ENCODE data around the gene CERS1.

CERS1 gene

DNA sequence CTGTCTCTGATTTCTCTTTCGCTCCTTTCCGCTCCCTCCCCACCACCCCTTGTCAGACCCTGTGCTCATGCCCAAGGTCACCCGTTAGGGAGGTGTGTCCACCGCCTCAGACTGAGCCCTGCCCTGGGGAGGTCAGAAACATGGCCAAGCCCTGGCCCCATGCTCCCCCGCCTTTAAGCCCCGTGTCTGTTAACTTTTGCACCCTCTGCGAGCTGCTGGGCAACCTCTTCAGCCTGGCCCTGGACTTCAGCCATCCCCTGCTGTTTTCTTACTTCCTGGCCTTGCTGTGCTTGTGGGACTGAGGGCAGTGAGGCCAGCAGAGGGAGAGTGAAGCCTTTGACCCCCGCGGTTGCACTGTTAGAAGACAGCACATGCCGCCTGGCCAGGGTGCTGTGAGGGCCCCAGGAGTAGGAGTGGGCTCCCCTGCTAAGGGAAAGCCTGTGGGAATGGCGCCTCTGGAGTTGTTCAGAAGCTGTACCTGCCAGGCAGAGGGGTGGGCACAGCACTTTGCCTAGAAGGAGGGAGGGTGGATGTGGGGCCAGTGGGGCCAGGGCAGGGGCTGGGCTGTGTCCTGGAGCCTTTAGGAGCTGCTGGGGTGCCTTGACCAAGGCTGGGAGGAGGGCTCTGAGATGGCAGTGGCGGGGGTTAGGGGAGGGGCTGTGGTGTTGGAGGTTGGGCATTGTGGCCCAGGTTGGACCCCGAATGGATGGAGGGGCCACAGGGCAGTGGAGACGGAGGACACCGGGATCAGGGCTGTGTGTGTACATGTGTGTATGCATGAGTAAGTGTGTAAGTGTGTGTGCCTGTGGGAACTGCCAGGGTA, 56.3 kb downstream of the CERS1 start:
- no peak for DNase-seq (ENCODE audit: low spot score)

DNA sequence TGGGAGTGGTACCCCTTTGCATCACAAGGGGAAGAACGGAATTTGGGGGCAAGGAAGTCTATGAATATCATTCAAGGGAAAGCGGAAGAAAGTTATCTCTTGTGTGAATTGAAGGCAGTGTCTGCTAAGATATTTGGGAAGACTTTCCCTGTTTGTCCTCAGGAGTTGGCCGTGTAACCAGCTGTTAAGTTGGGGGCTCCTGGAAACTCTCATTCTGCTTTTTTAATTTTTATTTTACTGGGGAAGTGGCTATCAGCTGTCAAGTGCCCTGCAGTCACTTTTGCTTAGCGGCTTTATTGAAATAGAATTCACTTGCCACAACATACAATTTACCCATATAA, 61.3 kb downstream of the CERS1 start:
- no peak for DNase-seq (ENCODE audit: low spot score)

DNA sequence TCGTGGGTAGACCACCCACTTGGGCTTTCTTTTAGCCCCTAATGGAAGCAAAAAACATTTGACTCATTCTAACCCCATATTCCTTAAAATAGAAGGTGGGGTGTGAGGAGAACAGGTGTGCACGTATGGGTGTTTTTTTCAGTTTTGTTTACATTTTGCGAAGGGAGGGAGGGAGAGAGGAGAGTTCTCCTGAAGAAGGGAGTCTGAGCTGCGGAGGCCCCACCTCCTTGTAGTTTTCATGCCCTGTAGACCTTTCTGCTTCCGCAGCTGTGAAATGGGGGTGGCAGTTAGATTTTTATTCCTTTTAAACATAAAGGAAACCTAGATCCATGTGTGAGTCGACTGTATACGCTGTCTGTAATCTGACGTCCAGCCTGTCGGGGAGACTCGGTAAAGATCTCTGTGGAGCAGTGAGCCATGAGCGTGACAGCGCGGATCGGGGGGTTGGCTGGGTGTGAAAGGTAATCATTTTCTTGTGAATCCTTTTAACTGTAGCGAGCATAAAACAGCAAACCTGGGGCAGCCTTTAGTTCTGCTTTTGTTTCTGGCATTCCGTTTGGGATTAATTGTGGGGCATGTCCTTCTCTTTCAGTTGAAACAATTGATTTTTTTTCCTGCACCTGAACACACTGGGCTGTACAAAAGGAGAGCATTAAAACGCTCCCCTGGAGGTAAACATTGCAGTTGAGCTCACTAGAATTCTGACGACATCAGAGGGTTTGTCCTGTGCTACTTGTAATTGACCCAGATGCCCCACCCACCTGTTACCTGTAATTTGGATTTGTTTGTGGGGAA, 61.9 kb downstream of the CERS1 start:
- no peak for DNase-seq (ENCODE audit: low spot score)

DNA sequence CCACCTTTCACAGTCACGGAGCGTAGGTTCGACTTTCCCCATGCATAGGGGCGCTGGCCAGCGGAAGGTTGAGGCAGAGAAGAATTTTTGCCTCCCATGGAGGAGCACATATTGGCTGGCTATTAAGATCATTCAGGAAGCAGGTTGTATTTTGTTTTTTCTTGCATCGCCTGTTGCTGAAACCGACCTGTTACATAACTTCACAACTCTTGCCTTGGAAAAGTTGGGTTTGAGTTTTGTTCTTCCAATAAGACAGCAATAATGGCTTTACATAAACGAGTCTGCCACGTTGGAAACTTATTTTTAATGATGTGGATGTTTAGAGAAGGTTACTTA, 62.8 kb downstream of the CERS1 start:
- no peak for DNase-seq (ENCODE audit: low spot score)

DNA sequence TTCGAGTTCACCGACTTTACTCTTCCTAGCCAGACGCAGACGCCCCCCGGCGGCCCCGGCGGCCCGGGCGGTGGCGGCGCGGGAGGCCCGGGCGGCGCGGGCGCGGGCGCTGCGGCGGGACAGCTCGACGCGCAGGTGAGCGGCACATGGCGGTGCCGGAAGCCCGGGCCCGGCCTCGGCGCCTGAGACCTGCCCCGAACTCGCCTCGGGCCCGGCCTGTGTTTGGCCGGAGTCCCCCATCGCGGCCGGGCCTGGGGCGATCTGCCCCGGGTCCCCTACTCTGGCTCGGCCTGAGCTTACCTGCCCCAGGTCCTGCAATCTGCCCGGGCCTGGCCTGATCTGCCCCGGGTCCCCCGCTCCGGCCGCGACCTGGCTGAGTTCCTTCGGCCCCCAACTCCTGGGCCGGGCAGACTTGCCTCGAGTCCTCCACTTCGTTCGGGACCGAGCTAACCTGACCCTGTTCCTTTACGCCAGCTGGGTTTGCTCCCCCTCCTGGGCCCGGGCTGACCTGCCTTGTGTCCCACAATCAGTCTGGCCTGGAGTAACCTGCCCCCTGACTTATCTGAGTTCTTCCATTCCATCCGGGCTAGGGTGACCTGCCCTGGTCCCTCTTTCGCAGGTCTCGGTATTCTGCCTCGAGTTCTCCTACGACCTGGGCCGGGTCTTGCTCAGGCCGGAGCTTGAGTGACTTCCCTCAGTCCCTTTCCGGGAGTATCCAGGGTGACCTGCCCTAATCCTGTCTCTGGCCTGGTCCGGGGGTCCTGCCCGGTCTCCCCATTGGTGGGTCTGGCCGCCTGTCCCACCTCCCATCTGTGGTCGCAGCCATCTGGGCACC, 63.4 kb downstream of the CERS1 start:
- no peak for DNase-seq (ENCODE audit: low spot score)

DNA sequence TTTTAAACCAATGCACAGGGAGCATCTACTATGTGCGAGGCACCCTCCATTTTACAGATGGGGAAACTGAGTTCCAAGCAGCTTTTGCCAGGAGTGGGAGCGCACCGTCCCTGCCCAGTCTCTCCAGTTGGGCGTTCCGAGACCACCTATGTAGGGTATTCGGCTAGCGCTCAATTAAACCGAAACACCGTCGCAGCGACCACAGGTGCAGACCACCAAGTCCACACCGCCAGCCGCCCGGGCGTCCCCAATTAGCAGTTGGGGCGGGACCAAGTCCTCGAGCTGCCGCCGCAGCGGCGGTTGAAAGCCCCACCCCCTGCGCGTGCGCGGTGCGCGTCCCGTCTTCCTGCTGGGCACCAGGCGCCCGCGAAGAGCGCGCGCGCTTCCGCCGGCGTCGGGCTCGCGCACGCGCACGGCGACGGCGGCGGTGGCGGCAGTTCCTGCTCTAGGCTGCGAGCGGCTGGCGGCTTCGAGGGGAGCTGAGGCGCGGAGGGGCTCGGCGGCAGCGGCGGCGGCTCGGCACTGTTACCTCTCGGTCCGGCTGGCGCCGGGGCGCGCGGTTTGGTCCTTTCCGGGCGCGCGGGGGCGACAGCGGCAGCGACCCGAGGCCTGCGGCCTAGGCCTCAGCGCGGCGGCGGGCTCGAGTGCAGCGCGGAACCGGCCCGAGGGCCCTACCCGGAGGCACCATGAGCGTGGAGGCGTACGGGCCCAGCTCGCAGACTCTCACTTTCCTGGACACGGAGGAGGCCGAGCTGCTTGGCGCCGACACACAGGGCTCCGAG, 64.2 kb downstream of the CERS1 start, which contains the start of gene UPF1:
Gene UPF1, plus strand, starts transcription at position 436 of the 782 bp plus-strand sequence. Its CDS starts 251 bp downstream, at position 687.
- DNase-seq (ENCODE audit: low spot score) = peak; percentile 95

DNA sequence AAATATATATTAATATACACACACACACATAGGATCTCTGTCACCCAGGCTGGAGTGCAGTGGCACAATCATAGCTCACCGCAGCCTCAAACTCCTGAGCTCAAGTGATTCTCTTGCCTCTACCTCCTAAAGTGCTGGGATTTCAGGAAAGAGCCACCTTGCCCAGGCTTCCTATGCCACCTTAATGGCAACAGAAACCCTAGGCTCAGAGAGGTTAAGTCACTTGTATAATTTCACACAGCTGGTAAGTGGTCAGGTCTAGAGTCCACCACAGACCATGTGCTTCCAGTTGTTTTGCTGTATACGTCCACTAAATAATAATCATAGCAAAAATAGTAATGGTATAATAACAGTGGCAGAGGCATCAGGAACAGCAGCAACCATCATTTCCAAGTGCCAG, 65.5 kb downstream of the CERS1 start:
- no peak for DNase-seq (ENCODE audit: low spot score)

DNA sequence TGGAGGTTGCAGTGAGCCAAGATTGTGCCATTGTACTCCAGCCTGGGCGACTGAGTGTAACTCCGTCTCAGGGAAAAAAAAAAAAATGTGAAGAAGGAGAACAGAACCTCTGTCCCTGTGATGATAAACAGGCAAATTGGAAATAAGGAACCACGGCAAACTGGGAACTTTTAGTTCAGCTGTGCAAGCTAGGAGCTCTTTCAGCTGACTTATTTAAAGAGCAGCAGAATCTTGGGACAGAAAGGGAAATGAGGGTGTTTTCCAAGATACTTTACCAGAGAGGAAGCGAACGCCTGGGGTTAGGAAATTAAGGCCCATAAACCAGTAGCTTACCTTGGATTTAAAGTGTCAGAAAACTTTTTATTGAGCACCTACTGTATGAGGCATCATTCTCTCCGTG, 67.2 kb downstream of the CERS1 start:
- no peak for DNase-seq (ENCODE audit: low spot score)

All from LoVo (cell line).